Activated CD4-positive, alpha-beta T cell treated with anti-CD3 and anti-CD28 coated beads, Interleukin-2, Interleukin-6, amounts not matched to agents 100 ng/mL and 50 ng/mL, durations not matched to agents 16 hours and 8 hours (primary cell): ENCODE data around the gene TNNT3.

Experiments
- DNase-seq: peaks from one replicate; pipeline ENCODE4 v3.0.0-alpha.2; 2020

TNNT3 gene

GRCh38 chr11:1959786-1960185, 40.3 kb downstream of the TNNT3 start:
- DNase-seq: no peak

- DNase-seq: no peak
These were observed 44.4 kb downstream of the TNNT3 start for GRCh38 chr11:1963864-1964263.

GRCh38 chr11:1964348-1964747, 44.8 kb downstream of the TNNT3 start:
- DNase-seq: no peak

GRCh38 chr11:1964955-1965354, 45.5 kb downstream of the TNNT3 start:
- no peak for DNase-seq

GRCh38 chr11:1966531-1966930, 47.0 kb downstream of the TNNT3 start:
- no peak for DNase-seq

- no peak for DNase-seq
These were observed 48.2 kb downstream of the TNNT3 start for GRCh38 chr11:1967641-1968225.

- DNase-seq: no peak
These were observed 49.0 kb downstream of the TNNT3 start for GRCh38 chr11:1968454-1969002.

GRCh38 chr11:1969035-1969434, 49.5 kb downstream of the TNNT3 start:
- no peak for DNase-seq

GRCh38 chr11:1969776-1970175, 50.3 kb downstream of the TNNT3 start:
- no peak for DNase-seq

GRCh38 chr11:1970956-1971355, 51.5 kb downstream of the TNNT3 start:
- DNase-seq: no peak

- DNase-seq: no peak
These were observed 55.7 kb downstream of the TNNT3 start for GRCh38 chr11:1975185-1975584.

- no peak for DNase-seq
These were observed 59.4 kb downstream of the TNNT3 start for GRCh38 chr11:1978720-1979473.

- DNase-seq: no peak
These were observed 60.1 kb downstream of the TNNT3 start for GRCh38 chr11:1979607-1980006.

GRCh38 chr11:1982873-1983600, 63.5 kb downstream of the TNNT3 start:
- DNase-seq: no peak

GRCh38 chr11:1983601-1983961, 64.1 kb downstream of the TNNT3 start:
- DNase-seq: no peak

- DNase-seq: no peak
These were observed 67.5 kb downstream of the TNNT3 start for GRCh38 chr11:1987024-1987423.

- no peak for DNase-seq
These were observed 68.7 kb downstream of the TNNT3 start for GRCh38 chr11:1988174-1988573.
